ENCODE results near the gene IGFBP7.
A peak's percentile ranks its signal among the peaks of the same experiment; 100 is the strongest.
"Not testable (repeated sequence)": the region's sequence is repeated elsewhere in the genome, so short reads cannot be mapped to it uniquely, and the experiment has no call there.

The IGFBP7 gene

DNA sequence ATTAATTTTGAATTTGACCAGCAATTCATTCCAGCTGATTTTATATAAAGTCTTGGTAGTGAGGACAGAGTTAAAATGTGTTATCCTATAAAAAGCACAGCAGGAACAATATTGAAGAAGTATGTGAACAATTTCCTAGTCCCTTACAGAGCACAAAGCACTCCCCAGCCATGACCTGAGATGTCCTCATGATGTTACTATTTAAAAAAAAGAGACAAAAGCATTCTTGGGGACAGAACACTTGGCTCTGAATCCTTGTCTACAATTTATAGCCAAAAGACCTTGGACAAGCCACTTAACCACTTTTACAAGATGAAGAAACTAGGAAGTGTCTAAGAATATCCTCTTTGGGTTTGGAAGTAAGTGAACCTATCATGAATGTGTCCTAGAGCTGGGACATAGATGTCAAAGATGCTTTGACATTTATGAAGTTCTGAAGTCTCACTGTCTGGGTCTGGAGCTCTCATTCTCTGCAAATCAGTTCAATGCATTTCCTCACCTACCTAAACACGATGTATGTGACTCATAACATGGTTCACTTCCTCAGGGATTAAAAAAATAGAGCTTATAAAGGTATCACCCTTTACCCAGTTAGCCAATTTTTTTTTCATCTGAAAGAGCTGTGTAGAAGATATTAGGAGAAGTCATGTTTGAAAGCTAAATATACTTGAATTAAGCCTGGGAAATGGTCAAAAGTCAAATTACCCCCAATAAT is 61.4 kb downstream of the IGFBP7 start:
- Histone ChIP-seq H3K56ac (ENCODE audit: low read length) (no peak overlapping the region), H3K23ac (ENCODE audit: low read length) (no peak overlapping the region), H2BK5ac (ENCODE audit: low read length) (no peak overlapping the region), H3K9ac (ENCODE audit: low read length) (no peak overlapping the region), H3K36me3 (ENCODE audit: control insufficient read depth, insufficient read depth, low read length) (no peaks in the 10 kb centered on the region), H2BK120ac (ENCODE audit: low read depth, low read length) (no peak overlapping the region), H3K79me1 (ENCODE audit: low read length) (no peaks in the 10 kb centered on the region), H3K4ac (ENCODE audit: low read depth, low read length) (no peak overlapping the region), H3K18ac (ENCODE audit: low read length) (no peak overlapping the region), H3K27ac (ENCODE audit: low read depth, low read length) (no peak overlapping the region), H3K4me1 (ENCODE audit: control insufficient read depth, low read depth, low read length) (no peaks in the 10 kb centered on the region), H3K4me2 (ENCODE audit: low read length) (no peak overlapping the region), H3K79me2 (ENCODE audit: control insufficient read depth, insufficient read depth, low read length) (no peaks in the 10 kb centered on the region), H2AK5ac (ENCODE audit: low read length) (no peak overlapping the region), H3K27me3 (ENCODE audit: insufficient read depth, low read length, poor library complexity) (no peaks in the 10 kb centered on the region), H3K4me3 (ENCODE audit: low read length) (no peak overlapping the region), H4K5ac (ENCODE audit: low read length) (no peak overlapping the region), H4K8ac (ENCODE audit: low read depth, low read length) (no peak overlapping the region), H2BK15ac (replicated peaks; ENCODE audit: low read depth) (no peak overlapping the region)
- WGBS (ENCODE audit: extremely low coverage, insufficient coverage, low lambda C conversion rate), result no CpG with 5 or more reads among the region's 1 CpG
- no peak for DNase-seq

GRCh38 chr4:57047046-57047445 is 63.1 kb downstream of the IGFBP7 start:
- H3K36me3 ChIP-seq (ENCODE audit: control insufficient read depth, insufficient read depth, low read length); H3K4ac ChIP-seq (ENCODE audit: low read depth, low read length); H2BK5ac ChIP-seq (ENCODE audit: low read length); H3K9ac ChIP-seq (ENCODE audit: low read length); DNase-seq; H3K18ac ChIP-seq (ENCODE audit: low read length); H2AK5ac ChIP-seq (ENCODE audit: low read length); H3K79me1 ChIP-seq (ENCODE audit: low read length); H2BK15ac ChIP-seq (replicated peaks; ENCODE audit: low read depth); H3K4me3 ChIP-seq (ENCODE audit: low read length); H3K23ac ChIP-seq (ENCODE audit: low read length); H4K8ac ChIP-seq (ENCODE audit: low read depth, low read length); H4K5ac ChIP-seq (ENCODE audit: low read length); H3K4me2 ChIP-seq (ENCODE audit: low read length); H3K27ac ChIP-seq (ENCODE audit: low read depth, low read length); H3K79me2 ChIP-seq (ENCODE audit: control insufficient read depth, insufficient read depth, low read length); H3K27me3 ChIP-seq (ENCODE audit: insufficient read depth, low read length, poor library complexity); H3K56ac ChIP-seq (ENCODE audit: low read length); H3K4me1 ChIP-seq (ENCODE audit: control insufficient read depth, low read depth, low read length); H2BK120ac ChIP-seq (ENCODE audit: low read depth, low read length): not testable (repeated sequence)
- WGBS (ENCODE audit: extremely low coverage, insufficient coverage, low lambda C conversion rate), result no CpG with 5 or more reads among the region's 6 CpGs

DNA sequence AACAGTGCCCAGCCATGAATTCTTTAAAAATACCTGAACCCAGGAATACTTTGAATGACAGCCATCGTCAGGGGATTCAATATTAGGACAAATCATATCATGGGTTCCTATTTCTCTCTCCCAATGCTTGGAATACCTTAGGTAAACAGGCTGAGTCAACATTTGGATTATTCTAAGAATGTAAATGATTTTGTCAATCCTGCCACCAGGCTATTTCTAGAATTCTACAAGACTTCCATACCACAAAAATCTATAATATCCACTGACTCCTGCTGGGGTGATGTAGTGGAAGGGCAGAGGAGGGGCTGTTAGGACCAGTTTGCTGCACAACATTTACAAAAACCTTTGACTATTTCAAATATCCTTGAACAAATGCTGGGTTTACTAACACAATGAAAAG is 65.2 kb downstream of the IGFBP7 start:
- H2BK120ac ChIP-seq (ENCODE audit: low read depth, low read length), result no peak overlapping the region
- H3K18ac ChIP-seq (ENCODE audit: low read length), result no peak overlapping the region
- H3K4me3 ChIP-seq (ENCODE audit: low read length), result no peak overlapping the region
- no peak overlapping the region for H4K5ac ChIP-seq (ENCODE audit: low read length)
- H3K79me2 ChIP-seq (ENCODE audit: control insufficient read depth, insufficient read depth, low read length), result no peaks in the 10 kb centered on the region
- no CpG with 5 or more reads among the region's 1 CpG for WGBS (ENCODE audit: extremely low coverage, insufficient coverage, low lambda C conversion rate)
- H3K79me1 ChIP-seq (ENCODE audit: low read length), result no peaks in the 10 kb centered on the region
- no peak overlapping the region for H3K9ac ChIP-seq (ENCODE audit: low read length)
- H2BK5ac ChIP-seq (ENCODE audit: low read length), result no peak overlapping the region
- no peak overlapping the region for H3K4me2 ChIP-seq (ENCODE audit: low read length)
- H3K4ac ChIP-seq (ENCODE audit: low read depth, low read length), result no peak overlapping the region
- DNase-seq, result no peak
- H3K27ac ChIP-seq (ENCODE audit: low read depth, low read length), result no peak overlapping the region
- H3K27me3 ChIP-seq (ENCODE audit: insufficient read depth, low read length, poor library complexity), result no peaks in the 10 kb centered on the region
- H3K56ac ChIP-seq (ENCODE audit: low read length), result no peak overlapping the region
- H4K8ac ChIP-seq (ENCODE audit: low read depth, low read length), result no peak overlapping the region
- H3K36me3 ChIP-seq (ENCODE audit: control insufficient read depth, insufficient read depth, low read length), result no peaks in the 10 kb centered on the region
- H3K4me1 ChIP-seq (ENCODE audit: control insufficient read depth, low read depth, low read length), result no peaks in the 10 kb centered on the region
- no peak overlapping the region for H3K23ac ChIP-seq (ENCODE audit: low read length)
- no peak overlapping the region for H2BK15ac ChIP-seq (replicated peaks; ENCODE audit: low read depth)
- no peak overlapping the region for H2AK5ac ChIP-seq (ENCODE audit: low read length)

- Histone ChIP-seq H3K9ac (ENCODE audit: low read length) (no peak overlapping the region), H3K27ac (ENCODE audit: low read depth, low read length) (no peak overlapping the region)
- WGBS (ENCODE audit: extremely low coverage, insufficient coverage, low lambda C conversion rate), result no CpG with 5 or more reads among the region's 1 CpG
Observed at GRCh38 chr4:57044279-57044678, 65.9 kb downstream of the IGFBP7 start.

GRCh38 chr4:57043347-57044251 is 66.6 kb downstream of the IGFBP7 start:
- Histone ChIP-seq H3K4me3 (ENCODE audit: low read length) (no peak overlapping the region), H3K27me3 (ENCODE audit: insufficient read depth, low read length, poor library complexity) (no peaks in the 10 kb centered on the region), H2AK5ac (ENCODE audit: low read length) (no peak overlapping the region), H3K4me1 (ENCODE audit: control insufficient read depth, low read depth, low read length) (no peaks in the 10 kb centered on the region), H3K18ac (ENCODE audit: low read length) (no peak overlapping the region), H3K79me1 (ENCODE audit: low read length) (no peaks in the 10 kb centered on the region), H3K23ac (ENCODE audit: low read length) (no peak overlapping the region), H4K8ac (ENCODE audit: low read depth, low read length) (peak overlapping the region; percentile 65), H2BK120ac (ENCODE audit: low read depth, low read length) (peak overlapping the region; percentile 56), H2BK15ac (replicated peaks; ENCODE audit: low read depth) (no peak overlapping the region), H2BK5ac (ENCODE audit: low read length) (no peak overlapping the region), H3K4ac (ENCODE audit: low read depth, low read length) (peak overlapping the region; percentile 49), H3K79me2 (ENCODE audit: control insufficient read depth, insufficient read depth, low read length) (no peaks in the 10 kb centered on the region), H3K4me2 (ENCODE audit: low read length) (no peak overlapping the region), H3K9ac (ENCODE audit: low read length) (no peak overlapping the region), H3K27ac (ENCODE audit: low read depth, low read length) (no peak overlapping the region), H4K5ac (ENCODE audit: low read length) (no peak overlapping the region), H3K56ac (ENCODE audit: low read length) (no peak overlapping the region), H3K36me3 (ENCODE audit: control insufficient read depth, insufficient read depth, low read length) (no peaks in the 10 kb centered on the region)
- no CpG with 5 or more reads among the region's 6 CpGs for WGBS (ENCODE audit: extremely low coverage, insufficient coverage, low lambda C conversion rate)
- no peak for DNase-seq

More at GRCh38 chr4:57044279-57044678, 65.9 kb downstream of the IGFBP7 start:
- H3K79me1 ChIP-seq (ENCODE audit: low read length), result no peaks in the 10 kb centered on the region
- no peak overlapping the region for H2BK15ac ChIP-seq (replicated peaks; ENCODE audit: low read depth)
- no peak overlapping the region for H3K56ac ChIP-seq (ENCODE audit: low read length)
- DNase-seq, result no peak
- H3K36me3 ChIP-seq (ENCODE audit: control insufficient read depth, insufficient read depth, low read length), result no peaks in the 10 kb centered on the region
- H2BK5ac ChIP-seq (ENCODE audit: low read length), result no peak overlapping the region
- H3K18ac ChIP-seq (ENCODE audit: low read length), result no peak overlapping the region
- no peaks in the 10 kb centered on the region for H3K79me2 ChIP-seq (ENCODE audit: control insufficient read depth, insufficient read depth, low read length)
- H4K8ac ChIP-seq (ENCODE audit: low read depth, low read length), result no peak overlapping the region
- no peaks in the 10 kb centered on the region for H3K4me1 ChIP-seq (ENCODE audit: control insufficient read depth, low read depth, low read length)
- H3K4me3 ChIP-seq (ENCODE audit: low read length), result no peak overlapping the region
- no peak overlapping the region for H3K4me2 ChIP-seq (ENCODE audit: low read length)
- no peaks in the 10 kb centered on the region for H3K27me3 ChIP-seq (ENCODE audit: insufficient read depth, low read length, poor library complexity)
- H2AK5ac ChIP-seq (ENCODE audit: low read length), result no peak overlapping the region
- H3K4ac ChIP-seq (ENCODE audit: low read depth, low read length), result no peak overlapping the region
- H3K23ac ChIP-seq (ENCODE audit: low read length), result no peak overlapping the region
- no peak overlapping the region for H4K5ac ChIP-seq (ENCODE audit: low read length)
- no peak overlapping the region for H2BK120ac ChIP-seq (ENCODE audit: low read depth, low read length)
